ENCODE data around the gene WIPF1.
"Not testable (repeated sequence)": the region's sequence is repeated elsewhere in the genome, so short reads cannot be mapped to it uniquely, and the experiment has no call there.

WIPF1 gene

DNA sequence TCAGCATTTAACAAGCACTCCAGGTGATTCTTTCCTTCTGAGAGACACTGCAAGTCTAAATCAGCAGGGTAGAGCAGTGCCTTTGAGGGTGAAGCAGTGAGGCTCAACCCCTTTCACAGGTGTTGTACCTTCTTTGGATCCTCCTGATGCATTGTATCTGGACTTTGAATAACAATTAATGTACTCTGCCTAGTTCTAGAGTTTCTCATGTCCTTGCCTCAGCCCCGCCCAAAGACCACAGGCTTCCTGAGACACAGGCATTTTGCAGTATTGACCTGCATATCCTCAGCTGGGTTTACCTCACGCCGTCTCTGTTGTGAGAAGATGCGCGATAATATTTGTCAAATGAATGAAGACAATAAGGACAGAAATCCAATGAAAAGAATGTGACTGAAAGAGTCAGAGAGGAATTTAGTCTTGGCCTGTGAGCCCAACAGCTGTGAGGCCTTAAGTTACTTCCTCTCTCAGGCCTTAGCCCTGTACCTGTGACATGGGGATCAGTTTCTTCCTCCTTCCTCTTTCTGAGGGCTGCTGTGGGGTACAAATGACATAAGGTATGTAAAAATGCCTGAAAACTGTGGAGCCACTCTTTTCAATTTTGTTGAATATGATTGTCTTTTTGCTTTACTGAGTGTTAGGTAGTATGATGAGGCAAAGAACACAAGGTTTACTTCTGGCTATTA lies 43.7 kb downstream of the WIPF1 start:
- Histone ChIP-seq H3K27me3 (ENCODE audit: control insufficient read depth in 5 of 5, insufficient read depth in 4 of 5, low read length in 5 of 5) (no peaks in the 10 kb centered on the region), H3K27ac (ENCODE audit: low read depth, low read length) (no peak overlapping the region), H3K9me3 (ENCODE audit: control insufficient read depth in 5 of 5, low read length in 5 of 5) (peaks cover 0 to 4% (median 3%) of the 10 kb centered on the region in 5 donors), H3K36me3 (ENCODE audit: control insufficient read depth in 5 of 5, insufficient read depth in 5 of 5, low read length in 5 of 5) (peaks cover 1 to 10% (median 3%) of the 10 kb centered on the region in 5 donors), H3K4me3 (ENCODE audit: low read depth in 1 of 5, low read length in 5 of 5) (no peak overlapping the region), H3K4me1 (ENCODE audit: control insufficient read depth in 5 of 5, insufficient read depth in 5 of 5, low read length in 5 of 5) (peaks cover 0 to 23% (median 0%) of the 10 kb centered on the region in 5 donors), H3K9ac (ENCODE audit: low read length in 5 of 5) (no peak overlapping the region)

- Histone ChIP-seq H3K27me3 (ENCODE audit: control insufficient read depth in 5 of 5, insufficient read depth in 4 of 5, low read length in 5 of 5) (no peaks in the 10 kb centered on the region), H3K9ac (ENCODE audit: low read length in 5 of 5) (no peak overlapping the region), H3K27ac (ENCODE audit: low read depth, low read length) (no peak overlapping the region), H3K4me1 (ENCODE audit: control insufficient read depth in 5 of 5, insufficient read depth in 5 of 5, low read length in 5 of 5) (peaks cover 0 to 23% (median 0%) of the 10 kb centered on the region in 5 donors), H3K9me3 (ENCODE audit: control insufficient read depth in 5 of 5, low read length in 5 of 5) (peaks cover 0 to 4% (median 3%) of the 10 kb centered on the region in 5 donors), H3K4me3 (ENCODE audit: low read depth in 1 of 5, low read length in 5 of 5) (no peak overlapping the region), H3K36me3 (ENCODE audit: control insufficient read depth in 5 of 5, insufficient read depth in 5 of 5, low read length in 5 of 5) (peaks cover 0 to 2% (median 0%) of the 10 kb centered on the region in 5 donors)
Observed at GRCh38 chr2:174552880-174553279, 44.7 kb downstream of the WIPF1 start.

DNA sequence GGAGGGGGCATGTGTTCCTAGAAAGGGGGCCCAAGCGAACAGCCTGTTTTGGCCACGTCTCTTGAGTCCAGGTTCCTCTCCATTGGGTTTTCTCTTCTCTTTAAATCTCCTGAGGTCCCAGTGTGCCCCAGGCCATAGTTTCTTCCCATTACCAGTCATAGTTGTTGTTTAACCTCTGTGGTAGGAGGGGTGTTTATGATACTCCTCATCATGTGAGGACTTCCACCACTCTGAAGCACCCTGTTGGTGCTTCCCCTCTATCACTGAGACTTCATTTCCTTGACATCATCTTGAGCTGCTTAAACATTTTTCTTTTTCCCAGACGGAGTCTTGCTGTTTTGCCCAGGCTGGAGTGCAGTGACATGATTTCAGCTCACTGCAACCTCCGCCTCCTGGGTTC lies 45.9 kb downstream of the WIPF1 start:
- Histone ChIP-seq H3K9ac (ENCODE audit: low read length in 5 of 5) (no peak overlapping the region), H3K27ac (ENCODE audit: low read depth, low read length) (no peak overlapping the region), H3K4me1 (ENCODE audit: control insufficient read depth in 5 of 5, insufficient read depth in 5 of 5, low read length in 5 of 5) (peaks cover 0 to 19% (median 0%) of the 10 kb centered on the region in 5 donors), H3K36me3 (ENCODE audit: control insufficient read depth in 5 of 5, insufficient read depth in 5 of 5, low read length in 5 of 5) (no peaks in the 10 kb centered on the region), H3K4me3 (ENCODE audit: low read depth in 1 of 5, low read length in 5 of 5) (no peak overlapping the region), H3K9me3 (ENCODE audit: control insufficient read depth in 5 of 5, low read length in 5 of 5) (peaks cover 0 to 4% (median 3%) of the 10 kb centered on the region in 5 donors), H3K27me3 (ENCODE audit: control insufficient read depth in 5 of 5, insufficient read depth in 4 of 5, low read length in 5 of 5) (no peaks in the 10 kb centered on the region)

DNA sequence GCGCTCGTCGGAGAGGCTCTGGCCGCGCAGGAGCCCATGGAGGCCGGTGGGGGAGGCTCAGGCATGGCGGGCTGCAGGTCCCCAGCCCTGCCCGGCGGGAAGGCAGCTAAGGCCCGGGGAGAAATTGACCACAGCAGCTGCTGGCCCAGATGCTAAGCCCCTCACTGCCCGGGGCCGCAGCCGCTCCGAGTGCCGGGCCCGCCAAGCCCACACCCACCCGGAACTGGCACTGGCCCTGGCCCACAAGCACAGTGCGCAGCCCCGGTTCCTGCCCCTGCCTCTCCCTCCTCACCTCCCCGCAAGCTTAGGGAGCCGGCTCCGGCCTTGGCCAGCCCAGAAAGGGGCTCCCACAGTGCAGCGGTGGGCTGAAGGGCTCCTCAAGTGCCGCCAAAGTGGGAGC lies 49.0 kb downstream of the WIPF1 start:
- H3K4me1 ChIP-seq (ENCODE audit: control insufficient read depth in 5 of 5, insufficient read depth in 5 of 5, low read length in 5 of 5); H3K27ac ChIP-seq (ENCODE audit: low read depth, low read length); H3K9me3 ChIP-seq (ENCODE audit: control insufficient read depth in 5 of 5, low read length in 5 of 5); H3K27me3 ChIP-seq (ENCODE audit: control insufficient read depth in 5 of 5, insufficient read depth in 4 of 5, low read length in 5 of 5); H3K36me3 ChIP-seq (ENCODE audit: control insufficient read depth in 5 of 5, insufficient read depth in 5 of 5, low read length in 5 of 5); H3K4me3 ChIP-seq (ENCODE audit: low read depth in 1 of 5, low read length in 5 of 5); H3K9ac ChIP-seq (ENCODE audit: low read length in 5 of 5): not testable (repeated sequence)

GRCh38 chr2:174548021-174548420 lies 49.6 kb downstream of the WIPF1 start:
- not testable (repeated sequence) for H3K9ac ChIP-seq (ENCODE audit: low read length in 5 of 5); H3K36me3 ChIP-seq (ENCODE audit: control insufficient read depth in 5 of 5, insufficient read depth in 5 of 5, low read length in 5 of 5); H3K27ac ChIP-seq (ENCODE audit: low read depth, low read length); H3K27me3 ChIP-seq (ENCODE audit: control insufficient read depth in 5 of 5, insufficient read depth in 4 of 5, low read length in 5 of 5); H3K4me1 ChIP-seq (ENCODE audit: control insufficient read depth in 5 of 5, insufficient read depth in 5 of 5, low read length in 5 of 5); H3K4me3 ChIP-seq (ENCODE audit: low read depth in 1 of 5, low read length in 5 of 5); H3K9me3 ChIP-seq (ENCODE audit: control insufficient read depth in 5 of 5, low read length in 5 of 5)

DNA sequence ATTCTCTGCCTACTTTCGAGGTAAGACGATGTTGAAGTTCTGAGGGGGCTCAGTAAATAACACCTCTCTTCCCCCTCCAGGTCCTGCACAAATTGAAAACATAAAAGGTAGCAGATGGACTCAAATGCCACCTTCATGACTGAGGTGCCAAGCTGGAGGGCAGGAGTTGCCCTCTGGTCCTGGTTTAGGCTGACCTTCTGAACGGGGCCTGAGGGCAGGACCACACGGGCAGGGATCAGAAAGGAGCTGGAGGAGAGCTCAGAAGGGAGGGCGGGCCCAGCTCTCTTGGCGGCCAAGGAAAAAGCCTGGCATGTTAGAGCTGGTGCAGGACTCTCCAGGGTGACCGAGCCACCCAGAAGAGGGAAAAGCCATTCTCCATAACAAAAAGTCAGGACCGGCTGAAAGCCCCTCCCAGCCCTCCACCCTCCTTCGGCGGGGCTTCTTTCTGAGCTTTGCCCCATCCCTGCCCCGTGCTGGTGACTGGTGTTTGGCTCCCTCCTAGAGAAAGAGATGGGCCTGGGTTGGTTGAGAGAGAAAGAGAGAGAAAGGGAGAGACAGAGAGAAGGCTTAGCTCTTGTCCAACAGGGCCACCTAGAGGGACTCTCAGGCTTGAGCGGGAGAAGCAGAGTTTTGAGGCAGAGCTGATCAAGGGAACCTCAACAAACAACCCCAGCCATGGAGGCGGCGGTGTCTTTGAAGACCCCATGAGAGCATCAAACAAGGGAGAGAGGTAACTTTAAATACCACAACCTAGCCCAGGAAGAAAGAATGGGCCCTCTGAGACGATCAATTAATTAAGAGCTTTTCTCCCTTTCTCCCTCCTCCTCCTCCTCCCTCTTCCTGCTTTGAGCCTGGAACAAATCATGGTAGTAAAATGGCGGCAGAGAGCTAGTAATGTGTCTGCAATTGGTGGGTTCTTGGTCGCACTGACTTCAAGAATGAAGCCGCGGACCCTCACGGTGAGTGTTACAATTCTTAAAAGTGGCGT lies 50.8 kb downstream of the WIPF1 start:
- Histone ChIP-seq H3K9me3 (ENCODE audit: control insufficient read depth in 5 of 5, low read length in 5 of 5) (no peaks in the 10 kb centered on the region), H3K4me1 (ENCODE audit: control insufficient read depth in 5 of 5, insufficient read depth in 5 of 5, low read length in 5 of 5) (peaks cover 0 to 2% (median 0%) of the 10 kb centered on the region in 5 donors), H3K9ac (ENCODE audit: low read length in 5 of 5) (no peak overlapping the region), H3K4me3 (ENCODE audit: low read depth in 1 of 5, low read length in 5 of 5) (no peak overlapping the region), H3K36me3 (ENCODE audit: control insufficient read depth in 5 of 5, insufficient read depth in 5 of 5, low read length in 5 of 5) (no peaks in the 10 kb centered on the region), H3K27ac (ENCODE audit: low read depth, low read length) (no peak overlapping the region), H3K27me3 (ENCODE audit: control insufficient read depth in 5 of 5, insufficient read depth in 4 of 5, low read length in 5 of 5) (peaks cover 0 to 5% (median 2%) of the 10 kb centered on the region in 5 donors)

GRCh38 chr2:174545240-174545639 lies 52.4 kb downstream of the WIPF1 start:
- Histone ChIP-seq H3K36me3 (ENCODE audit: control insufficient read depth in 5 of 5, insufficient read depth in 5 of 5, low read length in 5 of 5) (no peaks in the 10 kb centered on the region), H3K9ac (ENCODE audit: low read length in 5 of 5) (no peak overlapping the region), H3K27me3 (ENCODE audit: control insufficient read depth in 5 of 5, insufficient read depth in 4 of 5, low read length in 5 of 5) (peaks cover 0 to 5% (median 2%) of the 10 kb centered on the region in 5 donors), H3K4me3 (ENCODE audit: low read depth in 1 of 5, low read length in 5 of 5) (no peak overlapping the region), H3K27ac (ENCODE audit: low read depth, low read length) (no peak overlapping the region), H3K9me3 (ENCODE audit: control insufficient read depth in 5 of 5, low read length in 5 of 5) (no peaks in the 10 kb centered on the region), H3K4me1 (ENCODE audit: control insufficient read depth in 5 of 5, insufficient read depth in 5 of 5, low read length in 5 of 5) (no peaks in the 10 kb centered on the region)

DNA sequence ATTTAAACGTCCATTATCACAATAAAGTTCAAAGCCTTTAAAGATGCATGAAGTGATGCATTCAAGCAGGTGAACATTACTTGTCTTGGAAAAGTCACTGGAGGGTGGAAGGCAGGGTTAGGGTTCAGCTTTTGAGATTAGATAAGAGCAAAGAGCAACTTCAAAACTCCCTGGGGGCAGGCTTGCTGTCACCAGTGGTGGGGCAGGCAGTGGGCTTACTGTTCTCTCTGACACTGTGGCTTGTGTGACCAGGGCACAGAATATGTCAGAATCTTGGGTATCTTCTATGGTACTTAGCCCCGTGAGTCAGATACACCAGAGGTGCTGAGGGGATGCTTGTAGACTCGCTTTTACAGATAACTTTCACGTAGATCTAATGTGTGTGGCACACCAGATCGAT lies 52.8 kb downstream of the WIPF1 start:
- H3K36me3 ChIP-seq (ENCODE audit: control insufficient read depth in 5 of 5, insufficient read depth in 5 of 5, low read length in 5 of 5): no peaks in the 10 kb centered on the region
- H3K27ac ChIP-seq (ENCODE audit: low read depth, low read length): no peak overlapping the region
- H3K9ac ChIP-seq (ENCODE audit: low read length in 5 of 5): no peak overlapping the region
- no peaks in the 10 kb centered on the region for H3K4me1 ChIP-seq (ENCODE audit: control insufficient read depth in 5 of 5, insufficient read depth in 5 of 5, low read length in 5 of 5)
- H3K9me3 ChIP-seq (ENCODE audit: control insufficient read depth in 5 of 5, low read length in 5 of 5): no peaks in the 10 kb centered on the region
- H3K4me3 ChIP-seq (ENCODE audit: low read depth in 1 of 5, low read length in 5 of 5): no peak overlapping the region
- peaks cover 0 to 5% (median 2%) of the 10 kb centered on the region in 5 donors for H3K27me3 ChIP-seq (ENCODE audit: control insufficient read depth in 5 of 5, insufficient read depth in 4 of 5, low read length in 5 of 5)

GRCh38 chr2:174544156-174544555 lies 53.4 kb downstream of the WIPF1 start:
- H3K4me1 ChIP-seq (ENCODE audit: control insufficient read depth in 5 of 5, insufficient read depth in 5 of 5, low read length in 5 of 5): no peaks in the 10 kb centered on the region
- H3K36me3 ChIP-seq (ENCODE audit: control insufficient read depth in 5 of 5, insufficient read depth in 5 of 5, low read length in 5 of 5): no peaks in the 10 kb centered on the region
- H3K9ac ChIP-seq (ENCODE audit: low read length in 5 of 5): no peak overlapping the region
- no peak overlapping the region for H3K27ac ChIP-seq (ENCODE audit: low read depth, low read length)
- H3K9me3 ChIP-seq (ENCODE audit: control insufficient read depth in 5 of 5, low read length in 5 of 5): no peaks in the 10 kb centered on the region
- H3K4me3 ChIP-seq (ENCODE audit: low read depth in 1 of 5, low read length in 5 of 5): no peak overlapping the region
- peaks cover 0 to 5% (median 2%) of the 10 kb centered on the region in 5 donors for H3K27me3 ChIP-seq (ENCODE audit: control insufficient read depth in 5 of 5, insufficient read depth in 4 of 5, low read length in 5 of 5)

- Histone ChIP-seq H3K4me1 (ENCODE audit: control insufficient read depth in 5 of 5, insufficient read depth in 5 of 5, low read length in 5 of 5) (peaks cover 0 to 3% (median 0%) of the 10 kb centered on the region in 5 donors), H3K27ac (ENCODE audit: low read depth, low read length) (no peak overlapping the region)
Observed at GRCh38 chr2:174540893-174541292, 56.7 kb downstream of the WIPF1 start.

More at GRCh38 chr2:174540893-174541292, 56.7 kb downstream of the WIPF1 start:
- Histone ChIP-seq H3K27me3 (ENCODE audit: control insufficient read depth in 5 of 5, insufficient read depth in 4 of 5, low read length in 5 of 5) (peaks cover 0 to 5% (median 2%) of the 10 kb centered on the region in 5 donors), H3K9me3 (ENCODE audit: control insufficient read depth in 5 of 5, low read length in 5 of 5) (no peaks in the 10 kb centered on the region), H3K4me3 (ENCODE audit: low read depth in 1 of 5, low read length in 5 of 5) (no peak overlapping the region), H3K9ac (ENCODE audit: low read length in 5 of 5) (no peak overlapping the region), H3K36me3 (ENCODE audit: control insufficient read depth in 5 of 5, insufficient read depth in 5 of 5, low read length in 5 of 5) (no peaks in the 10 kb centered on the region)

All from subcutaneous abdominal adipose tissue (tissue), 5 donors.